Central memory CD8-positive, alpha-beta T cell (primary cell): ENCODE data around the gene RPS6KA5.
A peak's percentile ranks its signal among the peaks of the same experiment; 100 is the strongest.
"Not testable (repeated sequence)": the region's sequence is repeated elsewhere in the genome, so short reads cannot be mapped to it uniquely, and the experiment has no call there.

Source experiments
- ATAC-seq: fragments of 150-1000 bp; cut with Tn5 transposase; replicated peaks from 2 replicates; pipeline ENCODE4 v1.10.0; 2022; ENCODE audit warnings: mild to moderate bottlenecking, moderate FRiP score, moderate number of reproducible peaks; ENCODE audit not compliant: poor library complexity, severe bottlenecking; ENCODE audit errors: extremely low read depth
- DNase-seq, 2 donors: peaks; one replicate each; pipeline ENCODE4 v3.0.0; 2021; ENCODE audit warnings: low spot score in 2 of 2
- H3K27ac Mint-ChIP-seq: one replicate; pipeline ENCODE4 v1.8.0; 2022; ENCODE audit warnings: low read depth, mild to moderate bottlenecking, moderate library complexity, mixed read lengths
- H3K27me3 Mint-ChIP-seq: one replicate; pipeline ENCODE4 v1.8.0; 2022; ENCODE audit warnings: mixed read lengths
- H3K36me3 Mint-ChIP-seq: one replicate; pipeline ENCODE4 v1.8.0; 2022; ENCODE audit warnings: mild to moderate bottlenecking, moderate library complexity, mixed read lengths; ENCODE audit not compliant: insufficient read depth
- H3K4me1 Mint-ChIP-seq: one replicate; pipeline ENCODE4 v1.8.0; 2022; ENCODE audit warnings: mixed read lengths
- H3K4me3 Mint-ChIP-seq: one replicate; pipeline ENCODE4 v1.8.0; 2022; ENCODE audit warnings: mild to moderate bottlenecking, moderate library complexity, mixed read lengths
- H3K9me3 Mint-ChIP-seq: one replicate; pipeline ENCODE4 v1.8.0; 2022; ENCODE audit warnings: mixed read lengths

The RPS6KA5 gene

DNA sequence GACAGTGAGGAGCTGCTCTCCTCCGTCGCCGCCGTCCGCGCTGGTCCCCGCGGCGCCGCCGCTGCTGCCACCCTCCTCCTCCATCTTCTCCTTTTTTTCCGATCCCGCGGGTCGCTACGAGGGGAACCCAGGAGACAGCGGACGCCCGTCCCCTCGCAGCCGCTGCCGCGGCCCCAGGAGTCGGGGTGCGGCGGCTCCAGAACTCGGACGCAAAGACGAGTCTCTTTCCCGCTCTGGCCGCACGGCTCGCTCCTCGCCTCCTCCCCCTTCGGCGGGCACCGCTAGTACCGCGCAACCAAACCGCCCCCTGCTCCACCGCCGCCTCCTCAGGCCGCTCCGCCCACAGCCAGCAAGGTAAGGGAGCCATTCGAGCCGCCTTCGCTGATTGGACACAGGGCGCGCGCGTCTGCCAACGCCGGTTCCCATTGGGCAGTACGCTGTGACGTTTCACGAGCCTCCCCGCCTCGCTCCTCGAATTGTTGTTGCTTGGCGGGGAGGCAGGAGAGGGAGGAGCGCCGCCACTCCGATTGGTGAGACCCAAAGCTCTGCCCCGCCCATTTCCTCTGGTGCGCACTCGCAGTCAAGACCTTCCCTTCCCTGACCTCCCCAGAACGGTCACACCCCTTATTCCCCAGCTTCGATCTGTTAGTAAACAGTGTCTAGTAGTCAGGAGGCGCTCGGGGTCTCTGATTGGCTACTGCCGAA lies at the start of gene RPS6KA5:
RPS6KA5 (minus strand) TSS at position 291 of the 705 bp plus-strand sequence; CDS start at position 84, 207 bp downstream.
- ATAC-seq (peak; percentile 87), DNase-seq (peak; percentile 97 to 99)
- H3K4me1 Mint-ChIP-seq: peaks cover 51% of the 10 kb centered on the region
- H3K4me3 Mint-ChIP-seq: no peak within 1 kb of the TSS
- no peaks in the 10 kb centered on the region for H3K27me3 Mint-ChIP-seq
- peaks cover 5% of the 10 kb centered on the region for H3K36me3 Mint-ChIP-seq
- no peak within 1 kb of the TSS for H3K27ac Mint-ChIP-seq
- H3K9me3 Mint-ChIP-seq: peaks cover 8% of the 10 kb centered on the region

DNA sequence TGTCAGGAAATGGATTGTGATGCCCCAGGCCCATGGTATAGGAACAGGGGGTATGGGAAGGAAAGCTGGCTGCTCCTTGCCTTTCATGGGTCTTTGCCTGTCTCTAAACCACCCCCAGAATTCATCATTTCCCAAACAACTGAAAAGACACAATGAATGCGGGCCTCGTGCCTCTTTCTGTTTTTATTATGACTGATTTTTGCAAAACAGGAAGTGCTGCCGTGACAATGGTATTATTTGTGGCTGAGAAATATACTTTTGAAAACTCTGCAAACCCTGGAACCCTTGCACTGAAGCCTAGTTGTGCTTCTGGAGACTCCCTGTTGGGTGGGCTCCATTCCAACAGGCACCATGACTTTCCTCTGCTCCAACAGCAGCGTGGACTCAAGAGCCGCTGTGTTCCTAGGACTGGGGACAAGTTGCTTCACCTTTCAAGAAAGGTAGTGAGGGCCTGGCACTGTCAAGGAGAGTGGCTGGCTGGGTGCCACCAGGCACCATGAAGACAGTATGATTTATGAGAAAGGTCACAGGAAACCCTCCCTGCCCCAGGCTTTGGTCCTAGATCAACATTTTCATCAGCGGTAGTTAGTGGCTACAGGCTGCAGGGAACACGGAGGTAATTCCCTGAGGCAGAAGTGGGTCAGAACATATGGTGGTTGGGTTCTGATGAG lies 48.6 kb upstream of the RPS6KA5 start:
- Mint-ChIP-seq H3K4me3 (peak overlapping the region; percentile 54), H3K36me3 (peaks cover 6% of the 10 kb centered on the region), H3K4me1 (peaks cover 46% of the 10 kb centered on the region), H3K27me3 (no peaks in the 10 kb centered on the region), H3K27ac (peak overlapping the region; percentile 86), H3K9me3 (no peaks in the 10 kb centered on the region)
- no peak for DNase-seq
- ATAC-seq: no peak

DNA sequence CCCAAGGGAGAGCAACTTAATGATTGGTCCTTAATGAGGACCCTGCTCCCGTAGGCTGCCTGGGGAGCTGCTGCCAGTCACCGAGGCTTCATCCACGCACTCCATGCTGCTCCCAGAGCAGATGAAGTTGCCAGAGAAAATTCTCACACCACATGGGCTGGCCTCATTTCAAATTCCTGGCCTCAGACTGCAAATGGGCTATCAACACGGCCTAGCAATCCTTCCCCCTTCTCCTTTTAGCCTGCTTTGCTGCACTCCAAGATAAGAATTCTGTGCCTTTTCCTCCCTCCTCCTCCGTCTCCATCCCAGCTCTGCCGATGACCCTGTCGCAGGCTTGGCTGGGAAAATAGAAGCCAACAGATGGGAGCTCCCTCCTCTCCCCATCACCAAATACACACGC lies 42.7 kb upstream of the RPS6KA5 start:
- H3K27ac Mint-ChIP-seq: no peak overlapping the region
- peaks cover 2% of the 10 kb centered on the region for H3K36me3 Mint-ChIP-seq
- H3K27me3 Mint-ChIP-seq: no peaks in the 10 kb centered on the region
- no peak for ATAC-seq
- no peak for DNase-seq
- H3K9me3 Mint-ChIP-seq: no peaks in the 10 kb centered on the region
- H3K4me1 Mint-ChIP-seq: peaks cover 8% of the 10 kb centered on the region
- no peak overlapping the region for H3K4me3 Mint-ChIP-seq

DNA sequence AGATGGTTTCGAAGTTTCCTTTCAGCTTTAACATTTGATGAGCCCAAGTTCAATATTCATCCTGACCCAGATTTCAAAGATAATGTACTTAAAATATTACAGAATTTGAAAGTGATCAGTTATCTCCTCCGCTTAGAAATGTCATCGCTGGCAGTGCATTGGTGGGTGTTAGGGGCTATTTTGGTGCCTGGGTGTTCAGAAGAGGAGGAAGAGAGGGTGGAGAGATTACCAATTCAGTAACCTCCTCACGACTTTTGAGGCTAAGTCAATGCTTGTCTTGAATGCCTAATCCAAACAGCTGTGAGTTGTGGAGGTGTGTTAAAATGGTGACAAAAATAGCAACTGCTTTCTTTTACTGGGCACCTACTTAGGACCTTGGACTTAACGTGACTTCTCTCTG lies 39.7 kb upstream of the RPS6KA5 start:
- no peaks in the 10 kb centered on the region for H3K9me3 Mint-ChIP-seq
- no peaks in the 10 kb centered on the region for H3K4me1 Mint-ChIP-seq
- ATAC-seq (no peak), DNase-seq (no peak)
- no peaks in the 10 kb centered on the region for H3K36me3 Mint-ChIP-seq
- H3K4me3 Mint-ChIP-seq: no peak overlapping the region
- H3K27ac Mint-ChIP-seq: no peak overlapping the region
- H3K27me3 Mint-ChIP-seq: no peaks in the 10 kb centered on the region

DNA sequence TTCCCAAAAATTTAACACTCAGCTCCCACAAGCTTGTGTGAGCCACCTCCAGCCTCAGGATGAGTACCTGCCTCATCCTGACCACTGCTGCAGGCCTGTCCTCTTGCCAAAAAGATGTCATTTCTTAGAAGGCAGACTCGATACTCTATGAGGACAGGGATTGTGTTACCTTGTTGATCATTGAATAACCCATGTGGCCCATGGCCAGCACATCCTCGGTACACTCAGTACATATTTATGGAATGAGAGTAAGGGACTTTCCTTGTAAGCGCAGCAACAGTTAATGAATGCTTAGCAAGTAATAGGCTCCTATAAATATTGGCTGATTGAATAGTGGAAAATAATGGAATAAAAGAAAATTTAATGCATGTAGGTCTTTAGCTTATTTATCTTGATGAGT lies 38.1 kb upstream of the RPS6KA5 start:
- no peaks in the 10 kb centered on the region for H3K4me1 Mint-ChIP-seq
- H3K4me3 Mint-ChIP-seq: no peak overlapping the region
- H3K27ac Mint-ChIP-seq: no peak overlapping the region
- no peaks in the 10 kb centered on the region for H3K9me3 Mint-ChIP-seq
- DNase-seq: no peak
- no peaks in the 10 kb centered on the region for H3K36me3 Mint-ChIP-seq
- H3K27me3 Mint-ChIP-seq: no peaks in the 10 kb centered on the region
- no peak for ATAC-seq

DNA sequence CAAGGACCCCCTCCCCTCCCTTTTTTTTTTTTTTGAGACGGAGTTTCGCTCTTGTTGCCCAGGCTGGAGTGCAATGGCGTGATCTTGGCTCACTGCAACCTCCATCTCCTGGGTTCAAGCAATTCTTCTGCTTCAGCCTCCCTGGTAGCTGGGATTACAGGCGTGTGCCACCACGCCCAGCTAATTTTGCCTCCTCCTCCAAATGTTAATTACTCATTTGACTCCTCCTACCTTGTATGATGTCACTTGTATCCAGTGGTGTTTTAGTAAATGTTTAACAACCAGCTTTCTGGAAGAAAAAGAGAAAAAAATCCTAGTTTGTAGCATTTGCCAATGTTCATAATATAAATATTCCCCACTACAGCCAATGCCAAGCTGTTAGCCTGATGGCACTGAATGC lies 37.2 kb upstream of the RPS6KA5 start:
- not testable (repeated sequence) for DNase-seq, H3K36me3 Mint-ChIP-seq, H3K4me1 Mint-ChIP-seq, H3K4me3 Mint-ChIP-seq, H3K27me3 Mint-ChIP-seq, ATAC-seq, H3K27ac Mint-ChIP-seq, H3K9me3 Mint-ChIP-seq

DNA sequence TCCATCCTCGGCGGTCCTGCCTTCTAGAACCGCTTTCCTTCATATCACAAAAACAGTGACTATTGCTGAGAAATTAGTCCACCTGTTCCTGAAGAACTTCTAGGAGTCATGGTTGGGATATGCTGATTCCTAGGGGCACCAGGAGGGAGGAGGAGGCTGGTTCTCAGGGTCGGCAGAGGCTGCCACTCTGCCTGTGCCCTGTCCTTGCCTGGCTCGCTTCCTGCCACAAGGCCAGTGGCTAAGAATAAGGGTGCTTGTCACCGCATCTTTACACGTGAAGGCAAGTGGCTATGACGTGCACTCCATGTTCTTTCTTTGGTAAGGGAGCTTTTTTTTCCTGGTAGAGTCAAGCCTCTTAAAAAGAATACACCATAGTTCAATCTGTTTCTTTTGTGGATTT lies 34.7 kb upstream of the RPS6KA5 start:
- no peak for DNase-seq
- no peak for ATAC-seq
- Mint-ChIP-seq H3K9me3 (no peaks in the 10 kb centered on the region), H3K36me3 (no peaks in the 10 kb centered on the region), H3K27me3 (no peaks in the 10 kb centered on the region), H3K4me1 (no peaks in the 10 kb centered on the region), H3K27ac (no peak overlapping the region), H3K4me3 (no peak overlapping the region)

DNA sequence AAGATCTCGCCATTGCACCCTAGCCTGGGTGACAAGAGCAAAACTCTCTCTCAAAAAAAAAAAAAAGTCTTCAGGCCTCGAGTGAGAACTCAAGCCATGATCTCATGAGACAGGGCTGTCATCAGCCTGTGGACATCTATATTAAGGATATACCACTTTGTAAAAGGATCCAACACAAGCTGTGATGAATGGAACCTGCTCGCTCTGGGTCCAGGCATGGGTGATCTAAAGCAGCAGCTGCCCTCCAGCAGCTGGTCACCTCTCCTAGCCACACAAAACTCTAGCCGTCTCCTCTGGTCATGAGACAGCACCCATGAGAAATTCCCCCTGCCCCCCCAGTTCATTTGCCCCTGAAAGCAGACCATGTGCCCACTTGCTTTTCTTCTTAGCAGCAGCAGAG lies 34.3 kb upstream of the RPS6KA5 start:
- Mint-ChIP-seq H3K27me3 (no peaks in the 10 kb centered on the region), H3K36me3 (no peaks in the 10 kb centered on the region), H3K4me3 (no peak overlapping the region), H3K27ac (no peak overlapping the region), H3K9me3 (no peaks in the 10 kb centered on the region), H3K4me1 (no peaks in the 10 kb centered on the region)
- DNase-seq (no peak), ATAC-seq (no peak)

DNA sequence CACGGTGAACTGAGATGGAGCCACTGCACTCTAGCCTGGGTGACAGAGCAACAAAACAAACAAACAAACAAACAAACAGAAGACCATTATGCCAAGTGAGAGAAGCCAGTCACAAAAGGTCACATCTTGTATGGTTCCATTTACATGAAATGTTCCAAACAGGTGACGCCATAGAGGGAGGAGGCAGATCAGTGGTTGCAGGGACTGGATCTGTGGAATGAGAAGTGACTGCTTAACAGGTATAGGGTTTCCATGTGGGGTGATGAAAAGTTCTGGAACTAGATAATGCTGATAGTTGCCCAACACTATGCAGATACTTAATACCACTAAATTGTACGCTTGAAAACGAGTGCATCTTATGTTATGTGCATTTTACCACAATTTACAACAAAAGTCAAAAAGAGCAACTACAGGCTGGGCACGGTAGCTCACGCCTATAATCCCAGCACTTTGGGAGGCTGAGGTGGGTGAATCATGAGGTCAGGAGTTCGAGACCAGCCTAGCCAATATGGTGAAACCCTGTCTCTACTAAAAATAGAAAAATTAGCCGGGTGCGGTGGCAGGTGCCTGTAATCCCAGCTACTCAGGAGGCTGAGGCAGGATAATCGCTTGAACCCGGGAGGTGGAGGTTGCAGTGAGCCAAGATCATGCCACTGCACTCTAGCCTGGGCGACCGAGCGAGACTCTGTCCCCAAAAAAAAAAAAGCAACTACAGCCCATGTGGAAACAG lies 33.5 kb upstream of the RPS6KA5 start:
- not testable (repeated sequence) for H3K36me3 Mint-ChIP-seq, H3K9me3 Mint-ChIP-seq, H3K4me1 Mint-ChIP-seq, H3K4me3 Mint-ChIP-seq, DNase-seq, ATAC-seq, H3K27me3 Mint-ChIP-seq, H3K27ac Mint-ChIP-seq

DNA sequence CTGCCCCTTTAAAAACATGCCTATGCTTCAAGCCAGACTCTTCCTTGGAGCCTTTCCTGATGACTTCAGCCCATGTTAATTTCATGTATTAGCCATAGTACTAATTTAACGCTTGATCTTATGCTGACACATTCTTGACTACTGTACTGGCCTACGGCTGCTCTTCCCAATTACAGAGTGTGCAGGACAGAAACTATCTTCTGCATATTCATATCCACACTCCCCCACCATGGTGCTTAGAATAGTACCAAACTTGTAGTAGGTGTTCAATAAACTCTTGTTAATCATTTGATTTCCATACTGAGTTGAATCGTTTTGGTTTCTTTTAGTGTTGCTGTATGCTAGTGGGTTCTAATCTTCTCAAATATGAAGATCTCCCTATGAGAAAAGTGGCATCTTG lies 31.6 kb upstream of the RPS6KA5 start:
- Mint-ChIP-seq H3K36me3 (no peaks in the 10 kb centered on the region), H3K4me1 (peaks cover 6% of the 10 kb centered on the region), H3K27me3 (peaks cover 8% of the 10 kb centered on the region), H3K9me3 (no peaks in the 10 kb centered on the region), H3K4me3 (no peak overlapping the region), H3K27ac (no peak overlapping the region)
- ATAC-seq (no peak), DNase-seq (no peak)

DNA sequence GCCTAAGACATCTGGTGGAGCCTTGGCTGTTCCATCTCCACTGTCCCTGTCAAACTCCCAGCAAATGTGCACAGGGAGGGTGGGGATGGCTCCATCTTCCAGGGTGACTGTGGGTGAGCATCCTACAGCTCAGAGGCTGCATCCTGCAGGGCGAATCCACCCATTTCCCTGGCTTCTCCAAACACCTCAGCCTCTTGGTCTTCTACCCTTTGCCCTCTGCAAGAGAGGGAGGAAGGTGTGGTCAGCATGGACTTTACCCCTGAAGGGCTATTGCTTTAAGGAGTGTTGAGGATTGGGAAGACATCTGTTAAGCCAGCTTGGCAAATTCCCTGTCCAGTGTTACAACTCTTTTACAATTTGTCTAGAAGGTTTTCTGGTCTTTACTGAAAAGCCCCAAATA lies 30.3 kb upstream of the RPS6KA5 start:
- H3K9me3 Mint-ChIP-seq: no peaks in the 10 kb centered on the region
- H3K27ac Mint-ChIP-seq: no peak overlapping the region
- DNase-seq: no peak
- ATAC-seq: no peak
- no peaks in the 10 kb centered on the region for H3K36me3 Mint-ChIP-seq
- H3K4me1 Mint-ChIP-seq: peaks cover 6% of the 10 kb centered on the region
- peaks cover 10% of the 10 kb centered on the region for H3K27me3 Mint-ChIP-seq
- no peak overlapping the region for H3K4me3 Mint-ChIP-seq

DNA sequence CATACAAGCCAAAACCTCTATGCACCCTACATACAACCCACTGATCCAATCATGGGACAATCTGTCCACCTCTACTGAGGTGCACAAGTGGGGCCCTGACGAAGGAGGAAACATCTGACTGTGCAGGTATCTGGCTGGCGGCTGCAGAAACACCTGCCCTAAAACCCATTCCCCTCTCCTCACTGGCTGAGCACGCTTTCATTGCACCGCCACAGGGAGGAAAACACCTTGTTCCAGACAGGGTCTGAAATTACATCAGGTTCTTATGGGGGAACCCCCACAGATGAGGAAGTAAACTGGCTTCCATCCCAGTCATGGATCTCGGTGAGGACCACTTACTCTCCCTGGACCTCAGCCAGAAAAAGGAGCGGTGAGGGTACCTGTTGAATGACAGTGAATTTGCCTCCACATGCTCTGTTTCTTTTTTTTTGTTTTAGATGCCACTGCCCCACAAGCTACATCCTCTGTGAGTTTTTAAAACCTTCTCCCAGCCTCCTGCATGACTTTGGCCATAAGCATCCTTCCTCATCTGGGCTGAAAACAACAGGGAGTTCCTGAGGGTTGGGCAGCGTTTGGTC lies 29.6 kb upstream of the RPS6KA5 start:
- Mint-ChIP-seq H3K36me3 (no peaks in the 10 kb centered on the region), H3K9me3 (no peaks in the 10 kb centered on the region), H3K4me1 (peaks cover 6% of the 10 kb centered on the region), H3K27me3 (peaks cover 10% of the 10 kb centered on the region), H3K27ac (no peak overlapping the region), H3K4me3 (no peak overlapping the region)
- no peak for DNase-seq
- ATAC-seq: no peak
